GM21717 (cell line): Measurements from ENCODE around the gene ITGA2B.

Experiments used
- ATAC-seq: cut with Tn5 transposase; IDR thresholded peaks from one replicate; pipeline ENCODE4 v1.9.1; 2021; ENCODE audit warnings: mild to moderate bottlenecking, moderate library complexity; ENCODE audit not compliant: unreplicated experiment

The ITGA2B gene

GRCh38 chr17:44389281-44389680 lies at the start of gene ITGA2B:
TSS of gene ITGA2B (minus strand) at chr17:44389649. CDS start at chr17:44389473, 176 bp downstream.
- no peak for ATAC-seq

GRCh38 chr17:44439168-44439567 lies 49.7 kb upstream of the ITGA2B start:
- no peak for ATAC-seq

- ATAC-seq: no peak
Observed at GRCh38 chr17:44438636-44439035, 49.2 kb upstream of the ITGA2B start.

- ATAC-seq: no peak
Observed at GRCh38 chr17:44436336-44436735, 46.9 kb upstream of the ITGA2B start.

GRCh38 chr17:44432254-44433157 lies 43.1 kb upstream of the ITGA2B start:
- ATAC-seq: no peak

- no peak for ATAC-seq
Observed at GRCh38 chr17:44424828-44425461, 35.5 kb upstream of the ITGA2B start.

GRCh38 chr17:44417553-44417952 lies 28.1 kb upstream of the ITGA2B start:
- no peak for ATAC-seq

GRCh38 chr17:44416558-44417289 lies 27.3 kb upstream of the ITGA2B start:
- no peak for ATAC-seq

- ATAC-seq: no peak
Observed at GRCh38 chr17:44414394-44415155, 25.1 kb upstream of the ITGA2B start.

GRCh38 chr17:44409309-44410028 lies 20.0 kb upstream of the ITGA2B start:
- ATAC-seq: no peak

- ATAC-seq: no peak
Observed at GRCh38 chr17:44408786-44409185, 19.3 kb upstream of the ITGA2B start.

GRCh38 chr17:44402564-44403172 lies 13.2 kb upstream of the ITGA2B start:
- ATAC-seq: no peak

GRCh38 chr17:44400226-44400847 lies 10.9 kb upstream of the ITGA2B start:
- no peak for ATAC-seq

GRCh38 chr17:44398692-44399691 lies 9.5 kb upstream of the ITGA2B start:
- ATAC-seq: no peak

- no peak for ATAC-seq
Observed at GRCh38 chr17:44397479-44398440, 8.3 kb upstream of the ITGA2B start.

GRCh38 chr17:44396946-44397345 lies 7.5 kb upstream of the ITGA2B start:
- no peak for ATAC-seq

- no peak for ATAC-seq
Observed at GRCh38 chr17:44394833-44395232, 5.4 kb upstream of the ITGA2B start.
